Activated CD4-positive, alpha-beta memory T cell treated with anti-CD3 and anti-CD28 coated beads for 36 hours (primary cell): ENCODE results near the gene ASPSCR1. TPM values are rescaled to one million over a fixed set of nuclear protein-coding genes. Genes with fewer than 3 reads are reported as not detected.

Experiments used
- total RNA-seq, 2 experiments: library from RNA; stranded (reverse); gene quantifications; one replicate each; pipeline ENCODE4 v1.2.3, GENCODE V29; 2021

Gene ASPSCR1
- total RNA-seq, 2 experiments from 2014 or later, result 25.4 to 27.1 TPM

Other genes with a start within 250 kb of the ASPSCR1 start
- gene GCGR, start 173.5 kb upstream of the ASPSCR1 start, total RNA-seq, result not detected
- 10 to 100 TPM; 67.4 to 68.3 TPM for gene MCRIP1, start 144.3 kb upstream of the ASPSCR1 start, total RNA-seq
- not detected for gene PPP1R27, start 142.6 kb upstream of the ASPSCR1 start, total RNA-seq
- gene P4HB, start 117.1 kb upstream of the ASPSCR1 start, total RNA-seq, result 100 to 1,000 TPM; 358 to 367 TPM
- gene ARHGDIA, start 106.3 kb upstream of the ASPSCR1 start, total RNA-seq, result 100 to 1,000 TPM; 526 to 531 TPM
- gene ALYREF, start 86.0 kb upstream of the ASPSCR1 start, total RNA-seq, result 100 to 1,000 TPM; 208 to 210 TPM
- gene ANAPC11, start 85.9 kb upstream of the ASPSCR1 start, total RNA-seq, result 100 to 1,000 TPM; 172 to 173 TPM
- gene NPB, start 75.4 kb upstream of the ASPSCR1 start, total RNA-seq, result not detected
- 10 to 100 TPM; 28.8 to 29.7 TPM for gene PCYT2, start 66.2 kb upstream of the ASPSCR1 start, total RNA-seq
- 10 to 100 TPM; 32.0 to 33.1 TPM for gene SIRT7, start 59.5 kb upstream of the ASPSCR1 start, total RNA-seq
- 10 to 100 TPM; 23.4 to 24.1 TPM for gene MAFG, start 49.9 kb upstream of the ASPSCR1 start, total RNA-seq
- gene PYCR1, start 40.3 kb upstream of the ASPSCR1 start, total RNA-seq, result 10 to 100 TPM; 88.9 to 89.8 TPM
- not detected for gene MYADML2, start 30.4 kb upstream of the ASPSCR1 start, total RNA-seq
- gene NOTUM, start 16.4 kb upstream of the ASPSCR1 start, total RNA-seq, result under 1 TPM; 0.22 to 0.40 TPM
- gene CENPX, start 45.2 kb downstream of the ASPSCR1 start, total RNA-seq, result 10 to 100 TPM; 83.0 to 85.8 TPM
- gene LRRC45, start 45.7 kb downstream of the ASPSCR1 start, total RNA-seq, result 10 to 100 TPM; 16.3 to 19.0 TPM
- gene RAC3, start 54.0 kb downstream of the ASPSCR1 start, total RNA-seq, result 1 to 10 TPM; 6.3 to 8.1 TPM
- gene DCXR, start 60.1 kb downstream of the ASPSCR1 start, total RNA-seq, result 100 to 1,000 TPM; 105 to 115 TPM
- gene RFNG, start 74.2 kb downstream of the ASPSCR1 start, total RNA-seq, result 10 to 100 TPM; 16.5 to 17.5 TPM
- 10 to 100 TPM; 86.8 to 89.1 TPM for gene GPS1, start 74.3 kb downstream of the ASPSCR1 start, total RNA-seq
- gene DUS1L, start 88.2 kb downstream of the ASPSCR1 start, total RNA-seq, result 100 to 1,000 TPM; 118 to 131 TPM
- gene FASN, start 120.6 kb downstream of the ASPSCR1 start, total RNA-seq, result 100 to 1,000 TPM; 209 to 212 TPM
- gene CCDC57, start 235.2 kb downstream of the ASPSCR1 start, total RNA-seq, result 10 to 100 TPM; 49.6 to 51.7 TPM